ENCODE data around the gene PDE4D.
"Not testable (repeated sequence)": the region's sequence is repeated elsewhere in the genome, so short reads cannot be mapped to it uniquely, and the experiment has no call there.

The PDE4D gene

DNA sequence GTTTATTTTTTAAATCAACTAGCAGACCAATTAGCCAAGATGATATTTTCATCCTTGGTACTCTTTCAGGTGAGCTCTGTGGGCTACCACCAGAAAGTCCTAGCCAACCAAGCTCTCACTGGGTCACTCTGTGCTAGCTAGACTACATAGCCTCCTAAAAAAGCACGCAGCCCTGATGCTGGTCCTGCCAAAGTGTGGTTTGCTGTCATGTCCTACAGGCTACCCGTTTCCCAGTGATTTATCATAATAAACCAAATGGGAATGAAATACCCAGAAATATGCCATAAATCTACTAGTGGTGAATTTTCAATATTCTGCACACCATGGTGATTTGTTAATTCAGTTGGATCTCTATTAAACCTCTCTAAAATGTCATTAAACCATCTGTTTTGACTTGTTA, 829.2 kb downstream of the PDE4D start:
- TF ChIP-seq, protein P1, sequence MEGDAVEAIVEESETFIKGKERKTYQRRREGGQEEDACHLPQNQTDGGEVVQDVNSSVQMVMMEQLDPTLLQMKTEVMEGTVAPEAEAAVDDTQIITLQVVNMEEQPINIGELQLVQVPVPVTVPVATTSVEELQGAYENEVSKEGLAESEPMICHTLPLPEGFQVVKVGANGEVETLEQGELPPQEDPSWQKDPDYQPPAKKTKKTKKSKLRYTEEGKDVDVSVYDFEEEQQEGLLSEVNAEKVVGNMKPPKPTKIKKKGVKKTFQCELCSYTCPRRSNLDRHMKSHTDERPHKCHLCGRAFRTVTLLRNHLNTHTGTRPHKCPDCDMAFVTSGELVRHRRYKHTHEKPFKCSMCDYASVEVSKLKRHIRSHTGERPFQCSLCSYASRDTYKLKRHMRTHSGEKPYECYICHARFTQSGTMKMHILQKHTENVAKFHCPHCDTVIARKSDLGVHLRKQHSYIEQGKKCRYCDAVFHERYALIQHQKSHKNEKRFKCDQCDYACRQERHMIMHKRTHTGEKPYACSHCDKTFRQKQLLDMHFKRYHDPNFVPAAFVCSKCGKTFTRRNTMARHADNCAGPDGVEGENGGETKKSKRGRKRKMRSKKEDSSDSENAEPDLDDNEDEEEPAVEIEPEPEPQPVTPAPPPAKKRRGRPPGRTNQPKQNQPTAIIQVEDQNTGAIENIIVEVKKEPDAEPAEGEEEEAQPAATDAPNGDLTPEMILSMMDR (IDR thresholded peaks at IDR 0.05; ENCODE audit: insufficient read depth, missing control alignments), result no peak
- no peak for DNase-seq (ENCODE audit: insufficient read length, low spot score)
- no peak for FAIRE-seq

DNA sequence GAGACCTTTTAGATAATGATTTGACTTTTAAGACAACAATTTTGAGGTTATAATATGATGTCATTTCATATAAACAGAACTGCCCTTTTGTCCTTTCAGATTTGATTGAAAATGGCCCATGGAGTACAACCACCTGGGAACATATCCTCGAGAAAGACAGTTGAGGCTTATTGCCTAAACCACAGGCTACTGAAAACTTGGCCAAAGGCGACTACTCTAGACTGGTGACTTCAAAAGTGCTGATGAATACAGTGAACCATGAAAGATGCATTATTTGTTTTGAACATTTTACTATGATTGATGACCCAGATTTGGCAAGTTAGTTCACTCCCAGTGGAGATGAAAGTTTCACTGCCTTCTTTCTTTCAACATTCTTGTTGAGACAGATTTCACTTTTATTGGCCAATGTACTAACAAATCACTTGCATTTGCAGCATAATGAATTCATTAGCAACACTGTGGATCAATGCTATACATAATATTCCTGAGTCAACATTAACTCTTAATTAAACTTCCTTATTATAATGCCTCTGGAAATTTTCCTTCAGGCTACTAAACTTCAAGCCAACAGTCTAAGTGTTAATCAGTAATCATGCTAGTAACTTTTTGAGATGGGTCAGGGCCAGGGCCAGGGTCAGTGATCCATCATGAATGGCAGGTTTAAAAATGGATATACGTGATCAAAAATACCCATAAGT, 830.4 kb downstream of the PDE4D start:
- FAIRE-seq, result no peak
- DNase-seq (ENCODE audit: insufficient read length, low spot score), result no peak

GRCh38 chr5:59061377-59061776, 832.1 kb downstream of the PDE4D start:
- TF ChIP-seq, protein P1 (IDR thresholded peaks at IDR 0.05; ENCODE audit: insufficient read depth, missing control alignments), result no peak
- no peak for FAIRE-seq
- no peak for DNase-seq (ENCODE audit: insufficient read length, low spot score)

More for the DNA sequence above, 830.4 kb downstream of the PDE4D start:
- TF ChIP-seq, protein P1 (IDR thresholded peaks at IDR 0.05; ENCODE audit: insufficient read depth, missing control alignments), result no peak

DNA sequence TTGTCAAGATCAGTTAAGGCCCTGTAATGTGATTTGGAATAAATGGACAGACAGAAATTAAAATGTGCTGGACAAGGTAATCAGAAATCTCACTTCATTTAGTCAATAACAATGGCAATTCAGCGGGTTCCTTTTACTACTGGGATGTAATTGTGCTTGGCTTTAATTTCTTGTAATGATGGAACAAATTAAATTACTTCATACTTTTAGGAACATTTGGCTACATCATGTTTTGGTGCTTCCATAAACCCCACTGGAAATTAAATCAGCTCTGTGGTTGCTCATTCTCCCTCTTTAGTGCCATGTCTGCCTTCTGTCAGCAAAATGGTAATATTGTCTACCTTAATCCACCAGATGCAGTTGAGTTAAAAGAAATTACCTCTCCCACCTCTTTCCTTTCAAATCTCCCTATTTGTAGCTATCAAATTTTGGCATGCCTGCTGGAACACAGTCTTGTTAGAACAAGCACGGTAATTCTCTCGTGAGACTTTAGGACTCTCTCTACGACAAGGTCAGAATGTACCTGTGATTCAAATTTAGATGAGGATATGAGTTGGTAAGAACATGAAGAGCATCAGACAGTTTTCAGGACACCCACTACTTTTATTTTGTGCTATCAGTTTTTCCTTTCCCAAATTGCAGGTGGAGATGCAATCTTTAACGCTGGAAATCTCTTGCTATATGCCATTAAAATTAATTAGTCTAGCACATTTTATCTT, 834.4 kb downstream of the PDE4D start:
- FAIRE-seq, result no peak
- DNase-seq (ENCODE audit: insufficient read length, low spot score), result no peak
- TF ChIP-seq, protein P1 (IDR thresholded peaks at IDR 0.05; ENCODE audit: insufficient read depth, missing control alignments), result no peak

DNA sequence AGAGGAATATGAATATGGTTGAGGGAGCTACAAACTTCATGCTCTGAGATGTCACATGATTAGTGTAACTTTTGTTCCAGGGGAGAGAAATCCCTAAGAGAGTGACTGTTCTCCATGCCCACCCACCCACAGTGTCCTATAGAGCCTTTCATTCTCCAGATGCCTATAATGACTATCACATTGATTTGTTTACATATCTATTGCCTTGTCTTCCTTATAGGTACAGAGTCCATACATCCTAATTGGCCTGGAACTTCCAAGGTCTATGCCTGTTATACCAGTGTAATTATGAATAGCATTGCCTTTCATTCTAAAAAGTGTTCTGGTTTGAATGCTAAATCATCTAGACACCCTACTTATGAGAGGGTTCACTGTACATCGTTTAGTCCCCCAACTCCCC, 835.3 kb downstream of the PDE4D start:
- FAIRE-seq (no peak), DNase-seq (ENCODE audit: insufficient read length, low spot score) (no peak)
- TF ChIP-seq, protein P1 (IDR thresholded peaks at IDR 0.05; ENCODE audit: insufficient read depth, missing control alignments), result no peak

DNA sequence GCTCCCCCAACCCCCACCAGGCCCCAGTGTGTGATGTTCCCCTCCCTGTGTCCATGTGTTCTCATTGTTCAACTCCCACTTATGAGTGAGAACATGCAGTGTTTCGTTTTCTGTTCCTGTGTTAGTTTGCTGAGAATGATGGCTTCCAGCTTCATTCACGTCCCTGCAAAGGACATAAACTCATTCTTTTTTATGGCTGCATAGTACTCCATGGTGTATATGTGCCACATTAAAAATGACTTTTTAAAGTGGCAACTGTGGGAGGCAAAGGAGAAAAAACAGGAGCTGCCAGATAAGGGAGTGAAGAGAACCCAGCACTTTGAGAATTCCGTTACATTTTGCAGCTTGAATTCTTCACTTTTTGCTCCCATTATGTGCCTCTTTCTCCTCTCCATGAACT, 836.9 kb downstream of the PDE4D start:
- not testable (repeated sequence) for FAIRE-seq; DNase-seq (ENCODE audit: insufficient read length, low spot score)

DNA sequence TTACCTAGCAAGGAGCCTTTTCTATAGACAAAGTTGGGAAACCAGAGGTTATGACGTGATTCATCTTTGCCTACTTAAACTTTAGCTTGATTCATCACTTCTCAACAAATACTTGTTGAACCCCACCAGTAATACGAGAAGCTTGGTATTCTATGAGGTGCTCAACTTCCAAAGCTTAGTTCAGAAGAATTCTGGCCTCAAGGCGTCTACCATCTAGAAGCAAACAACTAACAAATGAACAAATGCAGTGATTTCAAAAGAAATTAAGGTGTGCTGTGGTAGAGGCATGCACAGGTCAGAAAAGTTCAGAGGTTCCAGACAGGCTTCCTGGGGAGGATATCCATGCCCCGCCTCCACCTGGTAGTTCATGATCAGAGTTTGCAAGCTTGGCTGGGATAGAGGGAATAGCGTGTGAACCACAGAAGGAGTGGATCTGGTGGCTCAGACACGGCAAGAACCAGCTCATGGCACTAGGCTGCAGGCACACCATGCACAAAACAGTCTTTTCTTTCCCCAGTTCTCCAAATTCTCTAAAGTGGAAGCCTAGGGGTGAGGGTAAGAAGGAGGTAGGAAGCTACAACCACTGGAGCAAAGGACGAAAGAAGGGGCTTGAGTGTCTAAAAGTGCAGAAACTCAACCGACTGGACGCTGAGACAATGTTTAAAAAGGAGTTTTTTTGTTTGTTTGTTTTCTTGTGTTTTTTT, 837.6 kb downstream of the PDE4D start:
- FAIRE-seq (no peak), DNase-seq (ENCODE audit: insufficient read length, low spot score) (no peak)
- TF ChIP-seq, protein P1 (IDR thresholded peaks at IDR 0.05; ENCODE audit: insufficient read depth, missing control alignments), result no peak
